Hepatocyte (in vitro differentiated cells): ENCODE results near the gene CDYL.

ENCODE experiments used
- CTCF ChIP-seq: fragments of 200-600 bp; sonication (generic); IDR thresholded peaks from 2 replicates; pipeline ENCODE4 v1.5.1; 2016; ENCODE audit warnings: antibody characterized with exemption, mild to moderate bottlenecking; ENCODE audit not compliant: poor library complexity
- EZH2 ChIP-seq: fragments of 200-600 bp; sonication (generic); IDR thresholded peaks from 2 replicates; pipeline ENCODE4 v1.6.1; 2016; ENCODE audit warnings: antibody characterized with exemption, mild to moderate bottlenecking, borderline replicate concordance
- EZH2phosphoT487 ChIP-seq: fragments of 200-600 bp; sonication (generic); IDR thresholded peaks from one replicate; pipeline ENCODE4 v1.6.1; 2018; ENCODE audit warnings: antibody characterized with exemption, mild to moderate bottlenecking, low read depth, moderate library complexity; ENCODE audit not compliant: unreplicated experiment, severe bottlenecking

DNA sequence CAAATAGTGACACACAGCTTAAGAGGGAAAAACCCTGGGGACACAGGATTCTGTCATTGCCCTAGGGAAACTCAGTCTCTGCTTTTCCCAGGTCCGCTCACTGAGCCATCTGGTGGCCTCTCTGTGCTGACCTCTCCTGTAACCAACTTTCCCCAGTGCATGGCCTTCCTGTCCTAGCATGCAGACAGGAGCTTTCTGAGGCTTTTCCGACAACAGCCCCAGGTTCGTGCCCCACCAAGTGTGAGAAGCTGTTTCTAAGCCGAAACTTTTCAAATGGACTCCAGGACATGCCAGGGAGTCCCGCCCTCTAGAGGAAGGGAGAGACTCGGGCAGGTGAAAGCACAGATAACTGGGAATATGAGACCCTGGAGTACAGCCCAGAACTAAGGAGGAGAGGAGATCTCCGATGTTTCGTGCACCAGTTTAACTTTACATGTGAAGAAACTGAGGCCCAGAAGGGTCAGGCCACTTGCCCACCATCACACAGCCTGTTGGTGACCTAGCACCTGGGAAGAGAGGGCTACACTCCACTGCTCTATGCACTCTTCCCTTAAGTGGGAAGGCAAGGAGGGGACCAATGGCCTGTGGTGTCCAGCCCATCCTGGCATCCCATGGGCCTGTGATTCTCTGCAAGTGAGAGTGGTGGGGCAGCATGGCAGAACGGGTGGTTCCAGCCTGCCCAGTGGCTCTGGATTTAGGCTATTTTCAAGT is 181.5 kb downstream of the CDYL start:
- TF ChIP-seq CTCF (no peak), EZH2 (no peak), EZH2phosphoT487 (no peak)
